ENCODE data around the gene DHRS1. TPM values are rescaled to one million over a fixed set of nuclear protein-coding genes. Genes with fewer than 3 reads are reported as not detected.

Gene DHRS1
- total and polyA plus RNA-seq, 2 experiments from 2014 or later, result 15.0 to 15.4 TPM

GRCh38 chr14:24266344-24267244, 33.0 kb downstream of the DHRS1 start:
- H3K27ac Mint-ChIP-seq, result no peak overlapping the region
- no peak overlapping the region for H3K4me3 Mint-ChIP-seq
- H3K27me3 ChIP-seq (ENCODE audit: insufficient read depth), result no peaks in the 10 kb centered on the region
- H3K36me3 Mint-ChIP-seq (ENCODE audit: low read depth), result peaks cover 6% of the 10 kb centered on the region; the same call in 2 of the 3 replicates
- ATAC-seq, result no peak
- no peak for DNase-seq (ENCODE audit: low spot score)
- H3K9me3 Mint-ChIP-seq, result no peaks in the 10 kb centered on the region; the same call in 2 of the 3 replicates
- peaks cover 7% of the 10 kb centered on the region for H3K27me3 Mint-ChIP-seq (ENCODE audit: insufficient read depth, low read depth, poor library complexity)
- peaks cover 6% of the 10 kb centered on the region; the same call in 1 of the 2 replicates for H3K4me1 ChIP-seq (ENCODE audit: insufficient read depth)
- H3K4me1 Mint-ChIP-seq, result peaks cover 4% of the 10 kb centered on the region; the same call in 2 of the 3 replicates
- H3K27ac ChIP-seq (ENCODE audit: low read depth), result no peak overlapping the region
- H2AFZ ChIP-seq, result no peak overlapping the region
- no peaks in the 10 kb centered on the region for H3K9me2 ChIP-seq (ENCODE audit: insufficient read depth)
- no peaks in the 10 kb centered on the region for H3K36me3 ChIP-seq (ENCODE audit: insufficient read depth)
- H3K4me3 ChIP-seq, result no peak overlapping the region
- no peaks in the 10 kb centered on the region for H3K79me2 ChIP-seq (replicated peaks; ENCODE audit: insufficient read depth)
- TF ChIP-seq EZH2phosphoT487 (IDR thresholded peaks at IDR 0.05; ENCODE audit: unreplicated experiment), result no peak
- TF ChIP-seq CREB1 (CRISPR knock-in tag; IDR thresholded peaks at IDR 0.05; ENCODE audit: low read depth), result no peak
- no peak for TF ChIP-seq ZNF114 (CRISPR knock-in tag; IDR thresholded peaks at IDR 0.05)
- no peak for TF ChIP-seq ZNF331 (CRISPR knock-in tag; IDR thresholded peaks at IDR 0.05; ENCODE audit: low read depth)
- no peak for TF ChIP-seq EZH2 (IDR thresholded peaks at IDR 0.05; ENCODE audit: low read depth, unreplicated experiment)
- TF ChIP-seq ETS1 (IDR thresholded peaks at IDR 0.05), result no peak
- no peak for TF ChIP-seq JUNB (IDR thresholded peaks at IDR 0.05; ENCODE audit: unreplicated experiment)
- no peak for TF ChIP-seq NANOG (IDR thresholded peaks at IDR 0.05; ENCODE audit: borderline replicate concordance)
- no peak for TF ChIP-seq CTCF (conservative IDR thresholded peaks at IDR 0.05; ENCODE audit: low read depth in 2 of 2)
- no peak for TF ChIP-seq POLR2AphosphoS5 (IDR thresholded peaks at IDR 0.05; ENCODE audit: low read depth)
- no peak for TF ChIP-seq ZNF462 (CRISPR knock-in tag; IDR thresholded peaks at IDR 0.05)
- no peak for TF ChIP-seq STAT1 (IDR thresholded peaks at IDR 0.05; ENCODE audit: unreplicated experiment)
- TF ChIP-seq REST (IDR thresholded peaks at IDR 0.05; ENCODE audit: unreplicated experiment), result no peak
- 0 out of 2 replicates have a peak, but pooled peaks cover 6% of the 10 kb centered on the region for H3F3A ChIP-seq (replicated peaks; ENCODE audit: low read depth)
- H4K20me1 ChIP-seq (replicated peaks; ENCODE audit: insufficient read depth), result no peaks in the 10 kb centered on the region
- no peak overlapping the region for H3K4me2 ChIP-seq

Measured in GM23338 (cell line).